ENCODE results near the gene COL25A1.

- TF ChIP-seq CTCF (IDR thresholded peaks at IDR 0.05; ENCODE audit: low read depth, low read length) (no peak), POLR2A (IDR thresholded peaks at IDR 0.05; ENCODE audit: extremely low read depth, insufficient read length) (no peak), MAX (IDR thresholded peaks at IDR 0.05; ENCODE audit: low read depth, low read length) (no peak)
Measured at GRCh38 chr4:109009909-109010308, 292.5 kb downstream of the COL25A1 start.

All from NB4 (cell line).